GM23248 (cell line): ENCODE data around the gene GAL3ST1. TPM values are rescaled to one million over a fixed set of nuclear protein-coding genes. Genes with fewer than 3 reads are reported as not detected.

Experiments
- DNase-seq: peaks from one replicate; pipeline ENCODE4 v3.0.0-alpha.2; 2015
- H2AFZ ChIP-seq: fragments of 200-600 bp; sonication (generic); 2 replicates; pipeline ENCODE4 v1.6.1; 2016; ENCODE audit warnings: antibody characterized with exemption
- H3F3A ChIP-seq: fragments of 200-600 bp; sonication (generic); 2 replicates; pipeline ENCODE4 v1.6.1; 2016; ENCODE audit warnings: mild to moderate bottlenecking, antibody characterized with exemption, mixed run types; ENCODE audit not compliant: insufficient read depth
- H3K27ac ChIP-seq: fragments of 200-600 bp; sonication (generic); 2 replicates; pipeline ENCODE4 v1.5.1; 2016; ENCODE audit warnings: mild to moderate bottlenecking
- H3K27me3 ChIP-seq: fragments of 200-600 bp; sonication (generic); replicated peaks from 2 replicates; pipeline ENCODE4 v1.6.1; 2016; ENCODE audit warnings: mild to moderate bottlenecking; ENCODE audit not compliant: insufficient read depth
- H3K36me3 ChIP-seq: fragments of 200-600 bp; sonication (generic); 2 replicates; pipeline ENCODE4 v1.6.1; 2016; ENCODE audit warnings: low read depth, mild to moderate bottlenecking
- H3K4me1 ChIP-seq: fragments of 200-600 bp; sonication (generic); 2 replicates; pipeline ENCODE4 v1.6.1; 2016; ENCODE audit warnings: mild to moderate bottlenecking; ENCODE audit not compliant: insufficient read depth
- H3K4me2 ChIP-seq: fragments of 200-600 bp; sonication (generic); one replicate; pipeline ENCODE4 v1.6.1; 2016; ENCODE audit warnings: mild to moderate bottlenecking; ENCODE audit not compliant: unreplicated experiment
- H3K4me3 ChIP-seq: fragments of 200-600 bp; sonication (generic); 2 replicates; pipeline ENCODE4 v1.5.1; 2016; ENCODE audit warnings: mild to moderate bottlenecking
- H3K79me2 ChIP-seq: fragments of 200-600 bp; sonication (generic); 2 replicates; pipeline ENCODE4 v1.6.1; 2016; ENCODE audit warnings: mild to moderate bottlenecking; ENCODE audit not compliant: insufficient read depth
- H3K9ac ChIP-seq: fragments of 200-600 bp; sonication (generic); 2 replicates; pipeline ENCODE4 v1.6.1; 2016; ENCODE audit warnings: mild to moderate bottlenecking
- H3K9me2 ChIP-seq: fragments of 200-600 bp; sonication (generic); 2 replicates; pipeline ENCODE4 v1.6.1; 2016; ENCODE audit warnings: mixed run types, mild to moderate bottlenecking, moderate library complexity; ENCODE audit not compliant: insufficient read depth
- H3K9me3 ChIP-seq: fragments of 200-600 bp; sonication (generic); one replicate; pipeline ENCODE4 v1.6.1; 2017; ENCODE audit warnings: low read depth
- H4K20me1 ChIP-seq: fragments of 200-600 bp; sonication (generic); 2 replicates; pipeline ENCODE4 v1.6.0; 2016; ENCODE audit not compliant: insufficient read depth
- EZH2 ChIP-seq: fragments of 200-600 bp; sonication (generic); IDR thresholded peaks from 2 replicates; pipeline ENCODE4 v1.6.1; 2018; ENCODE audit warnings: antibody characterized with exemption, mild to moderate bottlenecking; ENCODE audit not compliant: insufficient read depth, poor library complexity, severe bottlenecking
- EZH2phosphoT487 ChIP-seq: fragments of 200-600 bp; sonication (generic); IDR thresholded peaks from 2 replicates; pipeline ENCODE4 v1.6.1; 2018; ENCODE audit warnings: antibody characterized with exemption, moderate library complexity, mild to moderate bottlenecking, low read depth; ENCODE audit not compliant: insufficient read depth
- WGBS, 2 experiments: methylation state at CpG; one replicate each; pipeline ENCODE4 v1.1.6; 2015 to 2017; ENCODE audit warnings: low lambda C conversion rate in 2 of 2, low coverage in 1 of 2; ENCODE audit errors: missing lambda C conversion rate in 2 of 2; 5-methylcytosine and 5-hydroxymethylcytosine counted together
- in situ Hi-C: fragments of 300-500 bp; cut with MboI; formaldehyde crosslinking; loops from 2 replicates; pipeline ENCODE4 v1.15.0; 2020
- polyA plus RNA-seq: library from polyadenylated mRNA; unstranded; fragments of >200 nt; fragmentation: Nextera tagmentation; extraction: Ambion mirVana; gene quantifications from 2 replicates; pipeline ENCODE4 v1.2.1, GENCODE V29; 2016
- total RNA-seq: library from RNA; depleted of rRNA; stranded (reverse); fragments of >200 nt; shearing (Covaris generic); gene quantifications from 2 replicates; pipeline ENCODE4 v1.2.3, GENCODE V29; 2014

Gene GAL3ST1
- total and polyA plus RNA-seq, 2 experiments from 2014 or later, result not detected

DNA sequence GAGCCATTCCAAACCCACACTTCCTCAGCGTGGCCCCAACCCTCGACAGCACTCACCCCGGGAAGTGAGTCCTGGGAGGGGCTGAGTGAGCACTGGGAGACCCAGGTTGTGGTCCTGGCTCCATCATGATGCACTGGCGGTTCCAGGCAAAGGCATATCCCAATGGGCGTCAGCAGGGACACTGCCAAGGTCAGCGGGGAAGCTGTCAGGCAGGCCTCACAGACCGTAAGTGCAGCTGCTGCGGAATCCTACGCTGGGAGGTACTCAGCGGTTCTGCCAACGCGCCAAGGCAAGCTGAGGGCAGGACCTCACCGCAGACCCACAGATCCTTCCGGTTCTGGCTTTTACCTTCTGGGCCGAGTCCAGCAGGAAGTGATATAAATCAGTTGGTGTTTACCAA is 1.4 kb upstream of the GAL3ST1 start:
- DNase-seq, result no peak
- Histone ChIP-seq H3K4me3 (no peak overlapping the region), H3K4me1 (no peaks in the 10 kb centered on the region), H3K27me3 (no peaks in the 10 kb centered on the region), H3K9ac (no peak overlapping the region), H3K79me2 (no peaks in the 10 kb centered on the region), H4K20me1 (no peaks in the 10 kb centered on the region), H3K4me2 (no peak overlapping the region), H3K9me2 (no peaks in the 10 kb centered on the region), H2AFZ (no peak overlapping the region), H3K36me3 (peaks cover 16% of the 10 kb centered on the region; the same call in 1 of the 2 replicates), H3F3A (no peaks in the 10 kb centered on the region), H3K27ac (no peak overlapping the region), H3K9me3 (no peaks in the 10 kb centered on the region)
- TF ChIP-seq EZH2 (no peak), EZH2phosphoT487 (no peak)
- 89 to 92% methylated on average over 15 of the region's 15 CpGs for WGBS, 2 experiments
- in situ Hi-C loops, result no loop called here

DNA sequence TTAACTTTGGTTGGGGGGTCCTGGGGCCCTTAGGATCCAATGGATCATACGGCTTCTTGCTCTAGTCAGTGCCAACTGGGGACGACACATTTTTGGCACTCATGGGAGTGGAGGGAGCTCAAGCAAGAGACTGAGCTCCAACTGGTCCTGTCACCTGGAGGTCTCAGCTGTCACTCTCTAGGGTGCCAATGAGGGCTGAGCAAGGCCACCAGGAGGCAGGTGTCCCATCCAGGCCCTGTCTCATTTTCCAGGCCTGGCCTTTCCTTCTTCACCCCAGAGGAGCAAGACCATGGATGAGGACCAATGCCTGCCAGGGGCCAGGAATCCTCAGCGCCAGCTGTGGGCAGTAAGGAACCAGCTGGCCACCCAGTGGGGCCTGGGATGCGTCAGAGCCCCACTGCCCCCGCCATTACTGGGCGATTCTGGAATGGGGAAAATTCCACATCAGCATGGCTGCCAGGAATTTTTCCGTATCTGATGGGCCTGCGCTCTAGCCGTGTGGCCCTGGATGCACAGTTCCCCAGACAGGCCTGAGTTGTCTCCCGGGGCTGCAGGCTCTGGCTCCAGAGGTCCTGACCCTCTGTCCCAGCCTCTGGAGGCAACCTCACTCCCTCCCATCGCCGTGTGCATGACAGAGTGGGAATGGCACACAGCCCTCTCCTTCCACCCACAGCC is 669 bp upstream of the GAL3ST1 start:
- no peak for TF ChIP-seq EZH2phosphoT487
- TF ChIP-seq EZH2, result no peak

DNA sequence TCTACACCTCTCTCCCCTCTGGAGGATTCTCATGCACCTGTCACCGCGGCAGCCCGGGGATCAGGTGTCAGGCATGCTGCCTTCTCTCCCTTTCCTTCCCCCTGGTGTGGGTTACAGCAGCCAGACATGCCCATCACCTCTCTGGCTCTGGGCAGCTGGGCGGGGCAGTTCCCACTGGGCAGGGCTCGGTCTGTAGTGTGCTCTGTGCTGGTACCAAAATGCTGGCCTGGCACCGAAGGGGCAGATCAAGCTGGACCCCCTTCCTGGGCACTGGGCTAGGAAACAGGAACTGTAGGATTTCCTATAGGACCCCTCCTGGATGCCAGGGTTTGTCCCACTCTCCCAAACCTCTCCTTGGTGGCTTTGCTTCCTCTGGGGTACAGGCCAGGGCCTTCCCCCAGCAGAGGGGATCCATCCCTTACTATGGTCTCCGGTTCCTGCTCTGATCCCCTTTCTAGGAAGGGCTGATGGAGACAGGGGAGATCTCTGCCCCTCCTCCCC is 821 bp downstream of the GAL3ST1 start:
- H3K4me3 ChIP-seq, result no peak overlapping the region
- no peaks in the 10 kb centered on the region for H3K9me3 ChIP-seq
- no peaks in the 10 kb centered on the region for H3K4me1 ChIP-seq
- no peaks in the 10 kb centered on the region for H3F3A ChIP-seq
- no peak overlapping the region for H3K27ac ChIP-seq
- 49 to 50% methylated on average over 7 of the region's 7 CpGs for WGBS, 2 experiments
- no peaks in the 10 kb centered on the region for H3K79me2 ChIP-seq
- no peaks in the 10 kb centered on the region; the same call in 1 of the 2 replicates for H3K36me3 ChIP-seq
- in situ Hi-C loops, result no loop called here
- DNase-seq, result no peak
- no peak overlapping the region for H3K4me2 ChIP-seq
- H2AFZ ChIP-seq, result no peak overlapping the region
- H3K9ac ChIP-seq, result no peak overlapping the region
- H4K20me1 ChIP-seq, result no peaks in the 10 kb centered on the region
- no peaks in the 10 kb centered on the region for H3K27me3 ChIP-seq
- H3K9me2 ChIP-seq, result no peaks in the 10 kb centered on the region
- no peak for TF ChIP-seq EZH2
- TF ChIP-seq EZH2phosphoT487, result no peak

More for the DNA sequence above, 669 bp upstream of the GAL3ST1 start:
- H3K9me3 ChIP-seq, result no peaks in the 10 kb centered on the region
- H3K27me3 ChIP-seq, result no peaks in the 10 kb centered on the region
- no peak overlapping the region for H3K4me2 ChIP-seq
- no peaks in the 10 kb centered on the region for H3K9me2 ChIP-seq
- no peak overlapping the region for H3K4me3 ChIP-seq
- no peaks in the 10 kb centered on the region for H3K79me2 ChIP-seq
- no peaks in the 10 kb centered on the region for H3F3A ChIP-seq
- no peak overlapping the region for H3K9ac ChIP-seq
- in situ Hi-C loops, result no loop called here
- peaks cover 11% of the 10 kb centered on the region; the same call in 1 of the 2 replicates for H3K36me3 ChIP-seq
- WGBS, 2 experiments, result 56 to 59% methylated on average over 11 to 12 of the region's 12 CpGs
- H3K27ac ChIP-seq, result no peak overlapping the region
- DNase-seq, result peak; percentile 26
- H2AFZ ChIP-seq, result no peak overlapping the region
- no peaks in the 10 kb centered on the region for H3K4me1 ChIP-seq
- no peaks in the 10 kb centered on the region for H4K20me1 ChIP-seq

DNA sequence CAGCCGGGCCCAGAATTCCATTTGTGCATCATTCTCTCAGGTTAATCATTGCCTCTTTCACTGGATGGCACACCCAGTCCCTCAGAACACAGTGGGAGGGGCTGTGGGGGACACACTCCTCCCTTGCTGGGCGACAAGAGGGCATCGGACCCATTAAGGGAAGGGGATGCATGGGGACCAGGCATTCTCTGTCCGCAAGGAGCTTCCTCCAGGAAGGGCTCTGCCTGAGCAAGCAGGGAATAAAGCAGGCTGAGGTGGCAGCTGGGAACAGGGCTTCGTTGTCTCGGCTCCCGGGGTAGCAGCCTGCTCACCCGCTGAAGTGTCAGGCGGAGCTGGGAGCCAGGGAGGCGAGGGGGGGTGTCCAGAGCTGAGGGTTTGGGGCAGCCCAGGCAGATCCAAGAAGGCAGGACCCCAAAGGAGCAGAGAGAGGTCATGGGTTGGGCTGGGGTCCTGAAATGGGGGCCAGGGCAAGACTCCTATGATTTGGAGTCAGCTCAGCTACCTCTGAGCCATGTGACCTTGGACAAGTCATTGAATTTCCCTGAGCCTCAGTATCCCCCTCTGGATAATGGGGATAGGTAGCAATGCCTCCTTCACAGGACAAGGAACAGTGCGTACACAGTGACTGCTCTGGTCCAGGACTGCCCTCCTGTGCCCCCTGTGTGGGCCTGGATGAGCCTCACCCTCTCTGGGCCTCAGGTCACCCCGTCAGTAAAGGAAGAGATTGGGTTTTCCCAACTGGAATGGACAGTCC is 1.4 kb downstream of the GAL3ST1 start:
- Histone ChIP-seq H3K9me2 (no peaks in the 10 kb centered on the region), H3K27me3 (no peaks in the 10 kb centered on the region), H3K4me2 (no peak overlapping the region), H3K9me3 (no peaks in the 10 kb centered on the region), H3K27ac (no peak overlapping the region), H3K79me2 (no peaks in the 10 kb centered on the region), H3F3A (no peaks in the 10 kb centered on the region), H3K4me1 (no peaks in the 10 kb centered on the region), H2AFZ (no peak overlapping the region), H3K4me3 (no peak overlapping the region), H4K20me1 (no peaks in the 10 kb centered on the region), H3K9ac (no peak overlapping the region), H3K36me3 (no peaks in the 10 kb centered on the region; the same call in 1 of the 2 replicates)
- DNase-seq, result peak; percentile 32
- TF ChIP-seq EZH2, result no peak
- WGBS, 2 experiments, result 14 to 31% methylated on average over 11 to 12 of the region's 12 CpGs
- in situ Hi-C loops, result no loop called here
